GM18868 (cell line): Measurements from ENCODE around the gene EMCN.
"Not testable (repeated sequence)": the region's sequence is repeated elsewhere in the genome, so short reads cannot be mapped to it uniquely, and the experiment has no call there.

Source experiments
- ATAC-seq: cut with Tn5 transposase; IDR thresholded peaks from one replicate; pipeline ENCODE4 v1.9.1; 2021; ENCODE audit warnings: mild to moderate bottlenecking, moderate library complexity; ENCODE audit not compliant: unreplicated experiment

The EMCN gene

DNA sequence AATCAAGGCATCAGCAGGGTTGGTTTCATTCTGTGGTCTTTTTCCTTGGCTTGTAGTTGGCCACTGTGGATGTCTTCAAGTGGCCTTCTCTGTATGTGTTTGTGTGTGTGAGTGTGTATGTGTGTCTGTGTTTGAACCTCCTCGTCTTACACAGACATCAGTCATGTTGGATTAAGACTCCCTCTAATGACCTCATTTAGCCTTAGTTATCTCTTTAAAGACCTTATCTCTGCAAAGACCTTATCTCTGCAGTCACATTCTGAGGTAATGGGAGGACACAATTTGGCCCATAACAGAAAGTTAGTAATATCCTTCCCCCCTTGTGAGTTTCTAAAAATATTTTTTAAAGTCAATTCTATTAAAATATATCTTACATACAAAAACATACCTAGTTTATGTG is 126.7 kb downstream of the EMCN start:
- ATAC-seq: no peak

DNA sequence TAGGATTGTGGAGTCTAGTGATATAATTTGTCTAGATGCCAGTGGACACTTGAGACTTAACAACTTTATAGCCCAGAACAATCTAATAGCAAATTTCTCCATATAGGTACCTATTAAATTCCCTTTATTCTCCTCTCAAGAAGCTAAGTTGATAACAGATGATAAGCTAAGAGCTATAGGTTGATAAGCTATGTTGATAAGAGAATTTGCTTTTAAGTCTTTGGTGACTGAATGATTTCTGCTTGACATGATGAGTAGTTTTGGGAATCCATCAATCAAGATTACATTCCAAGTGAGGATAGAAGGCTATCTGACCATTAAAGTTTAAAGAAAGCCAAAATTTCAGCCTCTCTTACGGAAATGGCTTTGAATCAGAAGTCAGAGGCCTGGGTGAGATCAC is 131.6 kb downstream of the EMCN start:
- ATAC-seq: no peak

DNA sequence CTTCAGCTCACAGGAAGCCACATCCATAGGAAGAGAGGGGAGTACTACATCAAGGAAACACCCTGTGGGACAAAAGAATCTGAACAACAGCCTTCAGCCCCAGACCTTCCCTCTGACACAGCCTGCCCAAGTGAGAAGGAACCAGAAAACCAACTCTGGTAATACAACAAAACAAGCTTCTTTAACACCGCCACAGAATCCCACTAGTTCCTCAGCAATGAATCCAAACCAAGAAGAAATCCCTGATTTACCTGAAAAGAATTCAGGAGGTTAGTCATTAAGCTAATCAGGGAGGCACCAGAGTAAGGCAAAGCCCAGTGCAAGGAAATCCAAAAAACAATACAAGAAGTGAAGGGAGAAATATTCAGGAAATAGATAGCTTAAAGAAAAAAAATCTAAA is 137.4 kb downstream of the EMCN start:
- not testable (repeated sequence) for ATAC-seq

DNA sequence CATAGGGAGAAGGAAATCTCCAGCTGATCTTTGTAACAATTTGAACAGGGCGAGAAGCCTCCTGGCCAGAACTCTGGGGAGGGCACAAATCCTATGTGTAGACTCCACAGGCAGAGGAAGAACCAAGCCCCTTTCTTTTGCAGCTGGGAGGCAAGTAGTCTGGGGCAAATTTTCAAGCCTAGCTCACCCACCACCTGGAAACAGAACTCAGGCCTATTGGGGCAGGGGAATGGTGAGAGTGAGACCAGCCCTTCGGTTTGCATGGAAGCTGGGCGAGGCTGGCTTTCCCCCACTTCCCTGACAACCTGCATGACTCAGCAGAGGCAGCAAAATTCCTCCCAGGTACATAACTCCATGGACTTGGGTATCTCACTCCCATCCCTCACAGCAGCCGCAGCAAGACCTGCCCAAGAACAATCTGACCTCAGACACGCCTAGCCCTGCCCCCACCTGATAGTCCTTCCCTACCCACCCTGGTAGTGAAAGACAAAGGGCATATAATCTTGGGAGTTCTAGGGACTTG is 138.2 kb downstream of the EMCN start:
- no peak for ATAC-seq

DNA sequence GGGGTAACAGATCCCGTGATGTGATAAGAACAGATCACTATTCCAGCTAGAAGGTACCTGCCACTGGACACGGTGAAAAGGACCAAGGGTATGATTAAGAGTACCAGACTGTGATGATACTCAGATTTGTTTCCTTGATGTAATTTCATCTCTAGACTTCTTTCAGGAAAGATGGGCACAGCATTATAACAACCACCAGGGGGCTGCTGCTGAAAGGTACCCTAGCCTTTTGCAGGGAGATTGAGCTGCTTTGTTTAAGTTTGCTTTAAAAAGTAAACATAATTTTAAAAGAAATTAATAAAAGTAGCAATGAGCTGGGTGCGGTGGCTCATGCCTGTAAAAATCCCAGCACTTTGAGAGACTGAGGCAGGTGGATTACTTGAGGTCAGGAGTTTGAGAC is 145.4 kb downstream of the EMCN start:
- ATAC-seq: no peak

DNA sequence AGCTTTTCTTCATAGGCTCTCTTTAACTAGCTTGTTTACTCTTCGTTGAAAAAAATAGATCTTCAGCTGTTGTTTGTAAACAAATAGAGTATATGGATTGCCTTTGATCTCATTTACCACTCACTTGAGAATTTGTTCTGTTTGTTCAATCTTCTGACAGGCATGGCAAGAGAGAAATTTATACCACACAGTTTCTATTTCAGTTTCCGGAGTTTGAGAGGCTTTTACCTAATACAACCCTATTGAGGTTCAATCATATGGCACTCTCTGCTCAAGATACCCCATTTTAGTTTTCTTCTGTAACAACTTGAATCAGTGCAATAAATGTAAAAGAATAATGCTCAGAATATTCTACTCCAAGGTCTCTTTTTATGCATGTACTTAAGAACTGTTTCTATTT is 148.0 kb downstream of the EMCN start:
- peak; percentile 53 for ATAC-seq

DNA sequence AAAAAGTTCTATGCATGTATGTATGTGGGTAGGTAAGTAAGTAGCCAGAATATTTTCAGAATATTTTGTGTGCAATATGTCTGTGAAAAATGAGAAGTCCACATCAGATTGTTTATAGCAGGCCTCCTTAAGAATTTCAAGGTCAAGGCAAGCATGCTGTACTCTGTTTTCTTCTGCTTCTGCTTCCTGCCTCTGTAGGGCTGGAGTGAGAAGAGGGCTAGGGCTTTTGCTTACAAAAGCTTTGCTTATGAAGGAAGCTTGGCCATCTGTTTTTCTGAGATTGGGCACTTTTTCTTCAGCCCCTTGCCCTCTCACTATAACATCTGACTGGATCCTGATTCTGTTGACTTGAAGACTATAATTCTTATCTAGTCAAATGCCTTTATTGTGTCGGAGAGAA is 150.4 kb downstream of the EMCN start:
- no peak for ATAC-seq

DNA sequence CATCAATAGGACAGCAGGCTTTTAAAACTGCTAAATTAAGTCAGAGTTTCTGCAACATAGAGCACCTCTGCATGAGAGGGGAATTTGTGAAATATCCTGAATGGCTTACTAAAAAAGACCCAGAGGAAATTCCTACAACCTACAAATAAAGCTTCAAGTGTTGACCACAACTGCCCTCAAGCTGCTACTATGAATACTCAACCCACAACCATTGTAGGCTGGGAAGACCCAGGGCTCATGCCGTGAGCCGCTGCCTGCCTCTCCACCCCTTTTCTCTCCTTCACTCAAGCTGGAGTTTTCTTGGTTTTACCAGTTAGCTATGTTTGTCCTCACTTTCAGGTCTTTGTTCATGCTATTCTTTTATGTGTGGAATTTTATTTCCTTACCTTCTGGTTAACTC is 151.6 kb downstream of the EMCN start:
- ATAC-seq: peak; percentile 46

DNA sequence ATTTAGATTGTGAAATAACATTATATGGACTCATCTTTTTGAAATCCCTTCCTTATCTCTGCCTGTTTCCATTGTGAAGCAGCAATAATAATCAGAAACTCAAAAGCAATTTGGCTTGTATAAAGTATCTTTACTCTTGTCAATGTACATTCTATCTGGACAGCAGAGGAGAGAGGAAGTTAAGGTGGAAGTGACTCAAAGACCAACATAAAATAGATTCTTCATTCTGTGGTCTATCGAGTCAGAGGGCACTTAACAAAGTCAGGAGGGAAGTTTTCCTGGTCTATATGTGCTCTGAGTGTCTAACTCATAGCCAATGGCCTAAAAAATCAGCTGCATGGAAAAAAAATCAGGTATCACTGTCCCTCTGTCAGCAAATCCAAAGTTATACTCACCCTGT is 155.5 kb downstream of the EMCN start:
- no peak for ATAC-seq

DNA sequence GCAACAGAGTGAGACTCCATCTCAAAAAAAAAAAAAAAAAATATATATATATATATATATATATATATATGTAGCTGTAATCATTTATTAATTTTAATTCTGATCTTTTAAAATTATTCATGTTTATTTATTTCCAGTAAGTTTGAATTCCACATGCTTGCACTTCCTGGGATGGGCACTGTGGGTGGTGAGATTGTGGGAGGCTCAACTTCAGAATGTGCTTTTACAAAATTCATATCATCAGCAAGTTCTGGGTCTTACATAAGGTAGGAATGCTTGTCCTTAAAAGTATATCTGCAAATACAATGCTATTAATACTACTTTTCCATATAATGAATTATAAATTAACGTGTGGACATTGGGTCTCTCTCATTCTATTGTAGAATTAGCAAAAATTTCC is 156.5 kb downstream of the EMCN start:
- no peak for ATAC-seq

DNA sequence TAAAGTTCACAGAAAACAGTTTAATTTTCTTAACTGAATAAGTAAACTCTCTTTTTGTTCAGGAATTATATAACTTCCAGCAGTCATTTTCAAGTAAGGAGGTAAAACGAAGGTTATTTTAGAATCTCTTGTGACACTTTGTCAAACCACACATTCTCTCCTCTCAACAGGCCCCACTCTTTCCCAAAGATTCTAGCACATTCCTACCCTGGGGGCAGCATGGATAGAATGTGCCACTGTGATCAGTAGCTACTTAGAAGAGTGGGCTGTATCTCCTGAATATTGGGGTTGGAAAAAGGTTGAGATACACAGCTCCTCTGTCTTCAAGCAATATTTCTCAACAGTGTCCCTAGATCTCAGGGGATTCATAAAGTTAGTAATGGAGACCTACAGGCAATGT is 157.6 kb downstream of the EMCN start:
- ATAC-seq: no peak

DNA sequence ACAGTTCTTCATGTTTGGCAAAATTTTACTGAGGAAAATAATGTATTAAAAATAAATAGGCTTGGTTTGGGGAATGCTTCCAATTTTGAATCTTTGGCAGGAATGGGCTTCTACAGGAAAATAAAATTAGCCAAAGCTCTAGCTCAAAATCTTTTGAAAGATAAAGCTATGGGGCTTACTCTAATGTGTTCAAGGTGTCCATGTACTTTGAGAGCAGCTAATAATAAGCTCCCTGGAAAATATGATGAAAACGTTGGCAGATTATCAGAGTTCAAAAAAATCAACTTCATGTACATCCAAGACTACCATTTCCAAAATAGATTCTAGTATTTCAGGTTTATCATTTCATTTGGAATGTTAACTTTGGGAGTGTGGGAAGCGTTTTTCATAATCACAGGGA is 158.4 kb downstream of the EMCN start:
- no peak for ATAC-seq

DNA sequence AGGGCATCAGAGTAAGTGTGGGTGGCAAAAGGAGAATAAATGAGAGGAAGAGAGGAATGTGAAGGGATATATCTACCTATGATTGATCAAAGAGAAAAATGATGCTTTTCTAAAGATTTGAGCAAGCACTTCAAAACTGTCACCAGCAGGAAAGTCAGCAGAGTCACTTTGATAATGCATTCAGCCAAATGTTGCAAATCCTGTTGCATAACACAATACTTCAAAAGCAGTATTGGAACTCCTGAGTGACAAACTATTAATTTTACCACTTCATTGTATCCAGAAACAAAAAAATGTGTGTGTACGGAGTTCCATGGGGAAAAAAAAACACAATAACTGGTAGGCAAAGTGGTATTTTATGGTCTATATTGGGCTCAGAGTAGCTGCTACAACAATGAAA is 160.3 kb downstream of the EMCN start:
- no peak for ATAC-seq

DNA sequence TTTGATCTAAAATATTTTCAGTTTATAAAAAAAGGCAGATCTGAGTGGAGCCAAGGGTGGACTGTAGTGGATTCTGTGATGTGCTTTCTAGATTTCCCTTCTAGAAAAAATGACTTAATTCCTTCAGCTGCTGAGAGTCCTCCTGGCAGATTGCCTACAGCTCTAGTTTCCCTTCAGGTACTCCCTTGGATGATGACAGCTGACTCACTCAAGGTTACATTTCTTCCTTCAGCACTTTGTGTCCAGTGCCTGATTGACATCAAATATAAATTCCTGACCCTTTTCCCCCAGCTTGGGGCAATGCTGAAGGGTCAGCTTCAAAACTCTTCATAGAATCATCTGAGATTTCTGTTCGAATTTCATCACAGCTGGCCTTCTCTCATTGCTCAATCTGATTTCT is 161.7 kb downstream of the EMCN start:
- no peak for ATAC-seq

DNA sequence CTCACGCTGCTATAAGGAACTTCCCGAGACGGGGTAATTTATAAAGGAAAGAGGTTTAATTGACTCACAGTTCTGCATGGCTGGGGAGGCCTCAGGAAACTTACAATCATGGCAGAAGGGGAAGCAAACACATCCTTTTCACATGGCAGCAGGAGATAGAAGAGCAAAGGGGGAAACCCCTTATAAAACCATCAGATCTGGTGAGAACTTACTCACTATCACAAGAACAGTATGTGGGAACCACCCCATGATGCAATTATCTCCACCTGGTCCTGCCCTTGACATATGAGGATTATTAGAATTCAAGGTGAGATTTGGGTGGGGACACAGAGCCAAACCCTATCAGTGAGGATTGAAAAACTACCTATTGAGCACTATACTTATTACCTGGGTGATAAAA is 165.5 kb downstream of the EMCN start:
- ATAC-seq: not testable (repeated sequence)

DNA sequence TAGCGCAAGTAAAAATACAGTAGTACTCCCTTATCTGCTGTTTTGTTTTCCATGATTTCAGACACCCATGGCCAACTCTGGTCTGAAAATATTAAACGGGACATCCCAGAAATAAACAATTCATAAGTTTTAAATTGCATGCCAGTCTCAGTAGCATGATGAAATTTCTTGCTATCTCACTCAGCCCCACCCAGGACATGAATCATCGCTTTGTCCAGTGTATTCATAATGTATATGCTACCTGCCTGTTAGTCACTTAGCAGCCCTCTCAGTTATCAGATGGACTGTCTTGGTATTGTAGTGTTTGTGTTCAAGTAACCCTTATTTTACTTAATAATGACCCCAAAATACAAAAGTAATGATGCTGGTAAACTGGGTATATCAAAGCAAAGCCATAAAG is 169.3 kb downstream of the EMCN start:
- ATAC-seq: no peak

DNA sequence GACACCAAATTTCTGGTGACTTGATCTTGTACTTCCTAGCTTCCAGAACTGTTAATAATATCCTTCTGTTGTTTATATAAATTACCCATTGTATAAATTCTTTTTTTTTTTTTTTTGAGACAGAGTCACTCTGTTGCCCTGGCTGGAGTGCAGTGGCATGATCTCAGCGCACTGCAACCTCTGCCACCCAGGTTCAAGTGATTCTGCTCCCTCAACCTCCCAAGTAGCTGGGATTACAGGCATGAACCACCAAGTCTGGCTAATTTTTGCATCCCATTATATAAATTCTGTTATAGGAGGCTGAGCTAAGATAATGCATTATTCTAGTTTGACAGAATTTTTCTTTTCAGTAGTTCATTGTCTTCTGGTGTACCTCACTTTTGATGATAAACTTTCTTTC is 170.6 kb downstream of the EMCN start:
- no peak for ATAC-seq

DNA sequence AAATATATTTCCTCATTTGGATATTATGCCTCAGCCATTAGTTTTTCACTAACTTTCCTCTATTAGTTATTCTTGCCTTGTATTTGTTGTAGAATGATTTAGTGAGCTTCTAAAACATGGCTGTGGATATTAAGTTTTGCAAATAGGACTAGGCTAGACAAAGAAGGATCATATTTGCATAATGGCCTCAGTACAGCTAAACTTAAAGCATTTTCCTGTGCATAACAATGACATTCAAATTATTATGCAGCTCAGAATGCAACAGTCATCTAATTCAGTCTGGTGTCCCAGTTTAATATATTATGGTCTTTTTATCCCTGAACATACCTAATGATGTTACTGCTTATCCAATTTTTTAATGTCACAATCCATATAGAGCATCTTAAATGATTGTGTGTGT is 172.2 kb downstream of the EMCN start:
- no peak for ATAC-seq
